ENCODE measurements around the gene SPOCK2.

GRCh38 chr10:72108830-72109635, 20.7 kb upstream of the SPOCK2 start:
- TF ChIP-seq USF1 (IDR thresholded peaks at IDR 0.05; ENCODE audit: borderline replicate concordance, low read depth) (no peak), NRF1 (IDR thresholded peaks at IDR 0.05; ENCODE audit: low read depth, low read length) (no peak), FOXJ3 (CRISPR knock-in tag; IDR thresholded peaks at IDR 0.05) (no peak)
